ENCODE measurements around the gene ZNF287.

DNA sequence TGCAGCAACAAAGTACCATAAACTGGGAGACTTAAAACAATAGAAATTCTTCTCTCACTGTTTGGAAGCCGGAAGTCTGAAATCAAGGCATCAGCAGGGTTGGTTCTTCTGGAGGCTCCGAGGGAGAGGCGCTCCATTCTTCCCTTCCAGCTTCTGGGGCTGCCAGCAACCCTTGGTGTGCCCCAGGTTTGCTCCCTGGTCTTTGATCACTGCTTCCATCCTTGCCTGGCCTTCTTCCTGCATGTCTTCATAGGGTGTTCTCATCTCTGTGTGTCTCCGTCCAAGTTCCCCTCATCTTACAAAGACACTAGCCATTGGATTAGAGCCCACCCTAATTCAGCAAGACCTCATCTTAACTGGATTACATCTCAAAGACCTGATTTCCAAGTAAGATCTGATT is 41.7 kb downstream of the ZNF287 start:
- TF ChIP-seq, protein P1, sequence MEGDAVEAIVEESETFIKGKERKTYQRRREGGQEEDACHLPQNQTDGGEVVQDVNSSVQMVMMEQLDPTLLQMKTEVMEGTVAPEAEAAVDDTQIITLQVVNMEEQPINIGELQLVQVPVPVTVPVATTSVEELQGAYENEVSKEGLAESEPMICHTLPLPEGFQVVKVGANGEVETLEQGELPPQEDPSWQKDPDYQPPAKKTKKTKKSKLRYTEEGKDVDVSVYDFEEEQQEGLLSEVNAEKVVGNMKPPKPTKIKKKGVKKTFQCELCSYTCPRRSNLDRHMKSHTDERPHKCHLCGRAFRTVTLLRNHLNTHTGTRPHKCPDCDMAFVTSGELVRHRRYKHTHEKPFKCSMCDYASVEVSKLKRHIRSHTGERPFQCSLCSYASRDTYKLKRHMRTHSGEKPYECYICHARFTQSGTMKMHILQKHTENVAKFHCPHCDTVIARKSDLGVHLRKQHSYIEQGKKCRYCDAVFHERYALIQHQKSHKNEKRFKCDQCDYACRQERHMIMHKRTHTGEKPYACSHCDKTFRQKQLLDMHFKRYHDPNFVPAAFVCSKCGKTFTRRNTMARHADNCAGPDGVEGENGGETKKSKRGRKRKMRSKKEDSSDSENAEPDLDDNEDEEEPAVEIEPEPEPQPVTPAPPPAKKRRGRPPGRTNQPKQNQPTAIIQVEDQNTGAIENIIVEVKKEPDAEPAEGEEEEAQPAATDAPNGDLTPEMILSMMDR (IDR thresholded peaks at IDR 0.05), result no peak
- no peak for TF ChIP-seq POLR2A (IDR thresholded peaks at IDR 0.05)
